GM12878 (cell line): ENCODE data around the gene ASPM.

ENCODE experiments used
- ESRRA ChIP-seq: IDR thresholded peaks from 2 replicates; pipeline ENCODE4 v1.6.1; 2012; ENCODE audit warnings: mild to moderate bottlenecking, low read length, improper control_type of control experiment
- TF ChIP-seq, protein P1 (sequence below), 3 experiments: IDR thresholded peaks in 2 of 3; conservative IDR thresholded peaks in 1 of 3; 2 replicates each; pipeline ENCODE4 v1.5.1; 2011; ENCODE audit warnings: low read depth in 3 of 3, low read length in 3 of 3, mild to moderate bottlenecking in 3 of 3, control low read depth in 2 of 3, moderate library complexity in 2 of 3, inconsistent platforms in 1 of 3, mixed read lengths in 1 of 3; ENCODE audit not compliant: control insufficient read depth in 2 of 3, insufficient read depth in 1 of 3; ENCODE audit errors: extremely low read depth in 1 of 3

DNA sequence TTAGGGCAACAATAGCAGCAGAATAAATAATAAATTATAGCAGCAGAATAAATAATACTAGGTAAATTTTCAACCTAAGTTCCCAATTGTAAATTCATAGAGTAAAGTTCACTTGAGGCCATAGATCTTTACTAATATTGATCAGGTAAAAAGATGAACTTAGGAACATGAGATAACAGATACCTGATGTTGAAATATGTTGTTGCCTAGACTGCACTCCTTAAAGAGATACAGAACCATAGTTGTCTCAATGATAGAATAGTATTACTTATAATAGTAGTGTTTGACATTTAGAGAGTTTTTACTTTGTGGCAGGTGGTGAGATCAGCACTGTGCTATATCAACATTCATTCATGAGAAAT lies 79.0 kb downstream of the ASPM start:
- TF ChIP-seq, protein P1, sequence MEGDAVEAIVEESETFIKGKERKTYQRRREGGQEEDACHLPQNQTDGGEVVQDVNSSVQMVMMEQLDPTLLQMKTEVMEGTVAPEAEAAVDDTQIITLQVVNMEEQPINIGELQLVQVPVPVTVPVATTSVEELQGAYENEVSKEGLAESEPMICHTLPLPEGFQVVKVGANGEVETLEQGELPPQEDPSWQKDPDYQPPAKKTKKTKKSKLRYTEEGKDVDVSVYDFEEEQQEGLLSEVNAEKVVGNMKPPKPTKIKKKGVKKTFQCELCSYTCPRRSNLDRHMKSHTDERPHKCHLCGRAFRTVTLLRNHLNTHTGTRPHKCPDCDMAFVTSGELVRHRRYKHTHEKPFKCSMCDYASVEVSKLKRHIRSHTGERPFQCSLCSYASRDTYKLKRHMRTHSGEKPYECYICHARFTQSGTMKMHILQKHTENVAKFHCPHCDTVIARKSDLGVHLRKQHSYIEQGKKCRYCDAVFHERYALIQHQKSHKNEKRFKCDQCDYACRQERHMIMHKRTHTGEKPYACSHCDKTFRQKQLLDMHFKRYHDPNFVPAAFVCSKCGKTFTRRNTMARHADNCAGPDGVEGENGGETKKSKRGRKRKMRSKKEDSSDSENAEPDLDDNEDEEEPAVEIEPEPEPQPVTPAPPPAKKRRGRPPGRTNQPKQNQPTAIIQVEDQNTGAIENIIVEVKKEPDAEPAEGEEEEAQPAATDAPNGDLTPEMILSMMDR (IDR thresholded peaks at IDR 0.05 in 2 of 3, conservative IDR thresholded peaks at IDR 0.05 in 1 of 3; ENCODE audit: control insufficient read depth in 2 of 3, extremely low read depth in 1 of 3, insufficient read depth in 1 of 3, low read depth in 3 of 3, low read length in 3 of 3) = no peak
- TF ChIP-seq ESRRA = no peak
